Measurements from ENCODE around the gene DCTN3. TPM values are rescaled to one million over a fixed set of nuclear protein-coding genes. Genes with fewer than 3 reads are reported as not detected.

The DCTN3 gene
- 87.8 TPM for total RNA-seq
- polyA plus RNA-seq = 97.1 TPM
- long read RNA-seq, donor 1, transcript DCTN3-201 (7 exons, 808 nt) = major isoform, 9 of 10 reads
- long read RNA-seq, donor 1, partial matches to known transcripts = 0 of 10 reads
- long read RNA-seq, donor 1, other reads (novel, unspliced or antisense) = 0 of 10 reads
- long read RNA-seq, donor 2 = 0 reads
- long read RNA-seq, donor 3, transcript DCTN3-201 (7 exons, 808 nt) = major isoform, 86 of 141 reads
- long read RNA-seq, donor 3, transcript DCTN3-204 (5 exons, 951 nt) = minor isoform, 5 of 141 reads
- long read RNA-seq, donor 3, transcript DCTN3-210 (2 exons, 3,023 nt) = minor isoform, 5 of 141 reads
- long read RNA-seq, donor 3, transcript DCTN3-208 (3 exons, 688 nt) = minor isoform, 7 of 141 reads
- long read RNA-seq, donor 3, partial matches to known transcripts = 35 of 141 reads
- long read RNA-seq, donor 3, other reads (novel, unspliced or antisense) = 0 of 141 reads
- long read RNA-seq, donor 4, transcript DCTN3-201 (7 exons, 808 nt) = major isoform, 21 of 25 reads
- long read RNA-seq, donor 4, partial matches to known transcripts = 0 of 25 reads
- long read RNA-seq, donor 4, other reads (novel, unspliced or antisense) = 0 of 25 reads
- long read RNA-seq, donor 5, transcript DCTN3-201 (7 exons, 808 nt) = major isoform, 89 of 108 reads
- long read RNA-seq, donor 5, transcript DCTN3-208 (3 exons, 688 nt) = minor isoform, 5 of 108 reads
- long read RNA-seq, donor 5, partial matches to known transcripts = 9 of 108 reads
- long read RNA-seq, donor 5, other reads (novel, unspliced or antisense) = 0 of 108 reads
- long read RNA-seq, donor 6, transcript DCTN3-208 (3 exons, 688 nt) = minor isoform, 5 of 56 reads
- long read RNA-seq, donor 6, transcript DCTN3-201 (7 exons, 808 nt) = major isoform, 47 of 56 reads
- long read RNA-seq, donor 6, partial matches to known transcripts = 0 of 56 reads
- long read RNA-seq, donor 6, other reads (novel, unspliced or antisense) = 0 of 56 reads
- long read RNA-seq, donor 7, transcript DCTN3-201 (7 exons, 808 nt) = major isoform, 54 of 65 reads
- long read RNA-seq, donor 7, partial matches to known transcripts = 7 of 65 reads
- long read RNA-seq, donor 7, other reads (novel, unspliced or antisense) = 0 of 65 reads
- long read RNA-seq, donor 8, transcript DCTN3-201 (7 exons, 808 nt) = major isoform, 20 of 23 reads
- long read RNA-seq, donor 8, partial matches to known transcripts = 0 of 23 reads
- long read RNA-seq, donor 8, other reads (novel, unspliced or antisense) = 0 of 23 reads
- long read RNA-seq, donor 9, transcript DCTN3-201 (7 exons, 808 nt) = major isoform, 42 of 56 reads
- long read RNA-seq, donor 9, partial matches to known transcripts = 12 of 56 reads
- long read RNA-seq, donor 9, other reads (novel, unspliced or antisense) = 0 of 56 reads
- long read RNA-seq, donor 10, transcript DCTN3-201 (7 exons, 808 nt) = major isoform, 34 of 38 reads
- long read RNA-seq, donor 10, partial matches to known transcripts = 0 of 38 reads
- long read RNA-seq, donor 10, other reads (novel, unspliced or antisense) = 0 of 38 reads

GRCh38 chr9:34620061-34620994 is at the start of gene DCTN3:
DCTN3 (minus strand) TSS chr9:34620495; CDS start chr9:34620464, 31 bp downstream.
- H3K4me3 ChIP-seq (ENCODE audit: low read length in 2 of 2) = peak within 1 kb of the TSS; percentile 69 to 90
- H3K27me3 ChIP-seq (ENCODE audit: control insufficient read depth in 2 of 2, insufficient read depth in 1 of 2, low read length in 1 of 2) = peaks cover 40 to 45% of the 10 kb centered on the region in 2 donors
- DNase-seq (ENCODE audit: low read depth in 6 of 9, low spot score in 9 of 9) = peak; percentile 76 to 96 (median 88)
- peaks cover 25 to 29% of the 10 kb centered on the region in 2 donors for H3K36me3 ChIP-seq (ENCODE audit: control insufficient read depth in 2 of 2, insufficient read depth in 2 of 2, low read length in 1 of 2)
- no peaks in the 10 kb centered on the region for H3K9me3 ChIP-seq (ENCODE audit: control insufficient read depth in 2 of 2, insufficient read depth in 1 of 2, low read length in 1 of 2)
- no peak within 1 kb of the TSS for H3K27ac ChIP-seq (ENCODE audit: low read depth in 1 of 2, low read length in 1 of 2)
- 6% methylated on average over 43 of the region's 43 CpGs for WGBS
- peaks cover 9 to 18% of the 10 kb centered on the region in 2 donors for H3K4me1 ChIP-seq (ENCODE audit: control insufficient read depth in 2 of 2, insufficient read depth in 2 of 2, low read length in 2 of 2)

- Histone ChIP-seq H3K36me3 (ENCODE audit: control insufficient read depth in 2 of 2, insufficient read depth in 2 of 2, low read length in 1 of 2) (no peaks in the 10 kb centered on the region), H3K4me3 (ENCODE audit: low read length in 2 of 2) (peak overlapping the region; percentile 60 to 76), H3K27ac (ENCODE audit: low read depth in 1 of 2, low read length in 1 of 2) (peak overlapping the region; percentile 92), H3K9me3 (ENCODE audit: control insufficient read depth in 2 of 2, insufficient read depth in 1 of 2, low read length in 1 of 2) (peaks cover 0 to 6% of the 10 kb centered on the region in 2 donors), H3K4me1 (ENCODE audit: control insufficient read depth in 2 of 2, insufficient read depth in 2 of 2, low read length in 2 of 2) (peaks cover 19 to 38% of the 10 kb centered on the region in 2 donors), H3K27me3 (ENCODE audit: control insufficient read depth in 2 of 2, insufficient read depth in 1 of 2, low read length in 1 of 2) (no peaks in the 10 kb centered on the region)
- 6% methylated on average over 55 of the region's 55 CpGs for WGBS
- DNase-seq (ENCODE audit: low read depth in 6 of 9, low spot score in 9 of 9) = peak; percentile 51 to 93 (median 86)
Observed at GRCh38 chr9:34665381-34666250, 45.3 kb upstream of the DCTN3 start.

- Histone ChIP-seq H3K4me3 (ENCODE audit: low read length in 2 of 2) (peak overlapping the region; percentile 60 to 76), H3K4me1 (ENCODE audit: control insufficient read depth in 2 of 2, insufficient read depth in 2 of 2, low read length in 2 of 2) (peaks cover 19 to 38% of the 10 kb centered on the region in 2 donors), H3K27me3 (ENCODE audit: control insufficient read depth in 2 of 2, insufficient read depth in 1 of 2, low read length in 1 of 2) (no peaks in the 10 kb centered on the region), H3K9me3 (ENCODE audit: control insufficient read depth in 2 of 2, insufficient read depth in 1 of 2, low read length in 1 of 2) (peaks cover 0 to 6% of the 10 kb centered on the region in 2 donors), H3K36me3 (ENCODE audit: control insufficient read depth in 2 of 2, insufficient read depth in 2 of 2, low read length in 1 of 2) (no peaks in the 10 kb centered on the region), H3K27ac (ENCODE audit: low read depth in 1 of 2, low read length in 1 of 2) (peak overlapping the region; percentile 59 to 68)
- 2% methylated on average over 26 of the region's 26 CpGs for WGBS
- no peak for DNase-seq (ENCODE audit: low read depth in 6 of 9, low spot score in 9 of 9)
Observed at GRCh38 chr9:34665067-34665380, 44.7 kb upstream of the DCTN3 start.

GRCh38 chr9:34664281-34665066 is 44.2 kb upstream of the DCTN3 start:
- peak overlapping the region; percentile 60 to 76 for H3K4me3 ChIP-seq (ENCODE audit: low read length in 2 of 2)
- no peaks in the 10 kb centered on the region for H3K27me3 ChIP-seq (ENCODE audit: control insufficient read depth in 2 of 2, insufficient read depth in 1 of 2, low read length in 1 of 2)
- DNase-seq (ENCODE audit: low read depth in 6 of 9, low spot score in 9 of 9) = peak; percentile 43 to 87 (median 59)
- 18% methylated on average over 18 of the region's 18 CpGs for WGBS
- H3K9me3 ChIP-seq (ENCODE audit: control insufficient read depth in 2 of 2, insufficient read depth in 1 of 2, low read length in 1 of 2) = peaks cover 0 to 6% of the 10 kb centered on the region in 2 donors
- no peaks in the 10 kb centered on the region for H3K36me3 ChIP-seq (ENCODE audit: control insufficient read depth in 2 of 2, insufficient read depth in 2 of 2, low read length in 1 of 2)
- peaks cover 19 to 38% of the 10 kb centered on the region in 2 donors for H3K4me1 ChIP-seq (ENCODE audit: control insufficient read depth in 2 of 2, insufficient read depth in 2 of 2, low read length in 2 of 2)
- peak overlapping the region; percentile 59 to 68 for H3K27ac ChIP-seq (ENCODE audit: low read depth in 1 of 2, low read length in 1 of 2)

- H3K4me1 ChIP-seq (ENCODE audit: control insufficient read depth in 2 of 2, insufficient read depth in 2 of 2, low read length in 2 of 2) = peaks cover 19 to 38% of the 10 kb centered on the region in 2 donors
- H3K36me3 ChIP-seq (ENCODE audit: control insufficient read depth in 2 of 2, insufficient read depth in 2 of 2, low read length in 1 of 2) = no peaks in the 10 kb centered on the region
- no peaks in the 10 kb centered on the region for H3K27me3 ChIP-seq (ENCODE audit: control insufficient read depth in 2 of 2, insufficient read depth in 1 of 2, low read length in 1 of 2)
- H3K4me3 ChIP-seq (ENCODE audit: low read length in 2 of 2) = no peak overlapping the region
- DNase-seq (ENCODE audit: low read depth in 6 of 9, low spot score in 9 of 9) = no peak
- peak overlapping the region in 1 of 2 donors; percentile 8 for H3K27ac ChIP-seq (ENCODE audit: low read depth in 1 of 2, low read length in 1 of 2)
- H3K9me3 ChIP-seq (ENCODE audit: control insufficient read depth in 2 of 2, insufficient read depth in 1 of 2, low read length in 1 of 2) = peaks cover 0 to 6% of the 10 kb centered on the region in 2 donors
Observed at GRCh38 chr9:34663303-34663605, 43.0 kb upstream of the DCTN3 start.

GRCh38 chr9:34662526-34663302 is 42.4 kb upstream of the DCTN3 start, which contains the start of gene CCL27:
CCL27 (minus strand) TSS chr9:34662657; CDS start chr9:34662633, 24 bp downstream.
- H3K27ac ChIP-seq (ENCODE audit: low read depth in 1 of 2, low read length in 1 of 2) = peak within 1 kb of the TSS in 1 of 2 donors; percentile 8
- no peak within 1 kb of the TSS for H3K4me3 ChIP-seq (ENCODE audit: low read length in 2 of 2)
- peaks cover 0 to 6% of the 10 kb centered on the region in 2 donors for H3K9me3 ChIP-seq (ENCODE audit: control insufficient read depth in 2 of 2, insufficient read depth in 1 of 2, low read length in 1 of 2)
- H3K36me3 ChIP-seq (ENCODE audit: control insufficient read depth in 2 of 2, insufficient read depth in 2 of 2, low read length in 1 of 2) = no peaks in the 10 kb centered on the region
- DNase-seq (ENCODE audit: low read depth in 6 of 9, low spot score in 9 of 9) = no peak
- 97% methylated on average over 4 of the region's 4 CpGs for WGBS
- H3K4me1 ChIP-seq (ENCODE audit: control insufficient read depth in 2 of 2, insufficient read depth in 2 of 2, low read length in 2 of 2) = peaks cover 19 to 38% of the 10 kb centered on the region in 2 donors
- H3K27me3 ChIP-seq (ENCODE audit: control insufficient read depth in 2 of 2, insufficient read depth in 1 of 2, low read length in 1 of 2) = no peaks in the 10 kb centered on the region
